Left ventricle myocardium inferior (tissue), 1 donor: ENCODE data around the gene MAP6. TPM values are rescaled to one million over a fixed set of nuclear protein-coding genes. Genes with fewer than 3 reads are reported as not detected.
A peak's percentile ranks its signal among the peaks of the same experiment; 100 is the strongest.

ENCODE experiments used
- DNase-seq: peaks from one replicate; pipeline ENCODE4 v3.0.0-alpha.2; 2020
- H3K27ac ChIP-seq: fragments of 200-600 bp; replicated peaks from 2 replicates; pipeline ENCODE4 v1.8.0; 2021
- H3K27me3 ChIP-seq: fragments of 200-600 bp; 2 replicates; pipeline ENCODE4 v1.8.0; 2021; ENCODE audit warnings: low read depth
- H3K36me3 ChIP-seq: fragments of 200-600 bp; 2 replicates; pipeline ENCODE4 v1.8.0; 2021
- H3K4me1 ChIP-seq: fragments of 200-600 bp; 2 replicates; pipeline ENCODE4 v1.8.0; 2021
- H3K4me3 ChIP-seq: fragments of 200-600 bp; 2 replicates; pipeline ENCODE4 v1.8.0; 2021; ENCODE audit warnings: mild to moderate bottlenecking, moderate library complexity
- H3K9me3 ChIP-seq: fragments of 200-600 bp; replicated peaks from 2 replicates; pipeline ENCODE4 v1.8.0; 2021
- CTCF ChIP-seq: fragments of 200-600 bp; IDR thresholded peaks from 2 replicates; pipeline ENCODE4 v1.8.0; 2021; ENCODE audit warnings: antibody characterized with exemption, mild to moderate bottlenecking, borderline replicate concordance
- intact Hi-C: fragments of 100-400 bp; cut with micrococcal nuclease; formaldehyde crosslinking; loops from one replicate; pipeline ENCODE4 v1.11.0; 2022
- total RNA-seq: library from RNA; stranded (reverse); fragmentation: NEBNext Ultra II Directional; extraction: Animal tissue kit (Norgen Biotek cat#: 25700); gene quantifications from one replicate; pipeline ENCODE4 v1.2.1, GENCODE V29; 2021
- donor health status: DM: no; HTN: yes; CAD: no; lungs with severe emphysema.

The MAP6 gene
- total RNA-seq, 1 donor from 2014 or later: 5.7 TPM

GRCh38 chr11:75577207-75577606 lies 91.6 kb downstream of the MAP6 start:
- TF ChIP-seq CTCF: peak; percentile 74
- H3K27me3 ChIP-seq: no peaks in the 10 kb centered on the region
- H3K27ac ChIP-seq: no peak overlapping the region
- intact Hi-C loops: no loop called here
- peaks cover 24% of the 10 kb centered on the region for H3K36me3 ChIP-seq
- peaks cover 32% of the 10 kb centered on the region for H3K4me1 ChIP-seq
- DNase-seq: no peak
- no peak overlapping the region for H3K4me3 ChIP-seq
- H3K9me3 ChIP-seq: no peaks in the 10 kb centered on the region

- intact Hi-C loops: no loop called here
- Histone ChIP-seq H3K4me3 (no peak overlapping the region), H3K9me3 (no peaks in the 10 kb centered on the region), H3K36me3 (peaks cover 31% of the 10 kb centered on the region), H3K27ac (peak overlapping the region; percentile 9), H3K27me3 (no peaks in the 10 kb centered on the region), H3K4me1 (peaks cover 35% of the 10 kb centered on the region)
- DNase-seq: no peak
- TF ChIP-seq CTCF: no peak
Measured at GRCh38 chr11:75576499-75576918, 92.3 kb downstream of the MAP6 start.

GRCh38 chr11:75576017-75576416 lies 92.8 kb downstream of the MAP6 start:
- intact Hi-C loops: no loop called here
- peaks cover 40% of the 10 kb centered on the region for H3K4me1 ChIP-seq
- H3K27ac ChIP-seq: no peak overlapping the region
- no peak for TF ChIP-seq CTCF
- no peaks in the 10 kb centered on the region for H3K9me3 ChIP-seq
- peaks cover 35% of the 10 kb centered on the region for H3K36me3 ChIP-seq
- H3K27me3 ChIP-seq: no peaks in the 10 kb centered on the region
- DNase-seq: no peak
- H3K4me3 ChIP-seq: no peak overlapping the region

- Histone ChIP-seq H3K9me3 (no peaks in the 10 kb centered on the region), H3K4me3 (no peak overlapping the region), H3K27ac (no peak overlapping the region), H3K36me3 (peaks cover 46% of the 10 kb centered on the region), H3K27me3 (no peaks in the 10 kb centered on the region), H3K4me1 (peaks cover 51% of the 10 kb centered on the region)
- TF ChIP-seq CTCF: peak; percentile 33
- intact Hi-C loops: no loop called here
- no peak for DNase-seq
Measured at GRCh38 chr11:75574698-75575602, 93.9 kb downstream of the MAP6 start.

GRCh38 chr11:75572744-75573143 lies 96.1 kb downstream of the MAP6 start:
- no peaks in the 10 kb centered on the region for H3K9me3 ChIP-seq
- peaks cover 68% of the 10 kb centered on the region for H3K36me3 ChIP-seq
- H3K27me3 ChIP-seq: no peaks in the 10 kb centered on the region
- TF ChIP-seq CTCF: no peak
- no peak for DNase-seq
- peak overlapping the region; percentile 55 for H3K27ac ChIP-seq
- H3K4me1 ChIP-seq: peaks cover 73% of the 10 kb centered on the region
- intact Hi-C loops: no loop called here
- no peak overlapping the region for H3K4me3 ChIP-seq
